HL-60 (cell line): ENCODE results near the gene HLA-DQA2.
"Not testable (repeated sequence)": the region's sequence is repeated elsewhere in the genome, so short reads cannot be mapped to it uniquely, and the experiment has no call there.

ENCODE experiments used
- DNase-seq, 2 experiments: peaks; one replicate each; pipeline ENCODE4 v3.0.0-alpha.2; 2010 to 2020; ENCODE audit warnings: low read depth in 1 of 2, low spot score in 1 of 2
- H3K27ac ChIP-seq: fragments of 250-450 bp; sonication (Bioruptor Pico); replicated peaks from 2 replicates; pipeline ENCODE4 v1.5.1; 2020; ENCODE audit warnings: mild to moderate bottlenecking, moderate library complexity
- H3K27me3 ChIP-seq: fragments of 250-450 bp; sonication (Bioruptor Pico); 2 replicates; pipeline ENCODE4 v1.5.1; 2021; ENCODE audit warnings: mild to moderate bottlenecking, moderate library complexity; ENCODE audit not compliant: insufficient read depth, poor library complexity, severe bottlenecking
- H3K4me3 ChIP-seq: replicated peaks from 2 replicates; pipeline ENCODE4 v1.5.1; 2011; ENCODE audit warnings: mild to moderate bottlenecking, control low read depth, low read length; ENCODE audit not compliant: insufficient read depth
- CTCF ChIP-seq: IDR thresholded peaks from one replicate; pipeline ENCODE4 v1.5.1; 2011; ENCODE audit warnings: low read length, control low read depth, inconsistent platforms; ENCODE audit not compliant: insufficient read depth
- GABPA ChIP-seq: IDR thresholded peaks from 2 replicates; pipeline ENCODE4 v1.6.1; 2012; ENCODE audit warnings: low read depth
- POLR2AphosphoS5 ChIP-seq: IDR thresholded peaks from 2 replicates; pipeline ENCODE4 v1.6.1; 2012; ENCODE audit warnings: low read depth
- REST ChIP-seq: IDR thresholded peaks from 2 replicates; pipeline ENCODE4 v1.6.1; 2012; ENCODE audit warnings: low read depth; ENCODE audit not compliant: insufficient replicate concordance
- SPI1 ChIP-seq: IDR thresholded peaks from 2 replicates; pipeline ENCODE4 v1.6.1; 2012; ENCODE audit warnings: low read depth, mild to moderate bottlenecking, borderline replicate concordance

Gene HLA-DQA2

GRCh38 chr6:32742374-32742773 lies 1.2 kb downstream of the HLA-DQA2 start:
- TF ChIP-seq CTCF (no peak), SPI1 (no peak), GABPA (no peak), REST (no peak), POLR2AphosphoS5 (no peak)
- Histone ChIP-seq H3K4me3 (no peak overlapping the region), H3K27me3 (peaks cover 5% of the 10 kb centered on the region), H3K27ac (no peak overlapping the region)
- DNase-seq = no peak

DNA sequence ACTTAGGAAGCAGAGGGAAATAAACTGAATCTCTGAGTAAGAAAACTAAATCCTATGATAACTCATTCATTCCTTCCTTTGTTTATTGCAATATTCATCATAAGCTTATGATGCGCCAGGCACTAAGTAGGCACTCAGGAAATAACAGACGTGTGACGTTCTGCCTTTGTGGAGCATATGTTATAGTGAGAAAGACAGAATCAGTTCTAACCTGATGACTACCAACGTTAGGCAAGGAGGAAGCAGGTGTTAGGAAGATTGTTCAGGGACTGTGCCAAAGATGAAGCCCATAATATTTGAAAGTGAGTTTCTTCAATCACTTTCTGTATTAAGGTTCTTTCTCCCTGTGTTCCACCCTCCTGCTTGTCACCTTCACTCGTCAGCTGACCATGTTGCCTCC lies 3.6 kb downstream of the HLA-DQA2 start:
- Histone ChIP-seq H3K27me3 (peaks cover 13% of the 10 kb centered on the region), H3K4me3 (no peak overlapping the region), H3K27ac (no peak overlapping the region)
- DNase-seq = no peak
- TF ChIP-seq GABPA (no peak), REST (no peak), SPI1 (no peak), POLR2AphosphoS5 (no peak), CTCF (no peak)

- not testable (repeated sequence) for H3K27ac ChIP-seq, DNase-seq, H3K4me3 ChIP-seq
- H3K27me3 ChIP-seq = peaks cover 13% of the 10 kb centered on the region
Measured at GRCh38 chr6:32745649-32746048, 4.5 kb downstream of the HLA-DQA2 start.

DNA sequence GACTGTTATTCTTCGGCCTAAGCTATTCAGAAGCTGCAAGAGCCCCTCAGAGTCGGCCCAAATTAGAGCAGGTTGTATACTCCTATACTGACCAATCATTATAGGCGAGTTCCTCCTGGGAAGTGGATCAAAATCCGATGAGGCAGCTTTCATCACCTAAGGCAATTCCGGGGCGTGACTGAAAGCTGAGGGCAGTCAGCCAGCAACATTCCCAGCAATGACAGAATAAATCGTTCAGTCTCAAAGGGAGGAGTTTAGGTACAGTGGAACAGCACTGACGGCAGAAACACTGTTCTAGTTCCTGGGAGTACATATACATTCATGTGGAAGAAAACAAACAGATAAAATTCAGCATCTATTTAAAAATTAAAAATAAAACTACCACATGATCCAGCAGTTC lies 11.4 kb downstream of the HLA-DQA2 start:
- Histone ChIP-seq H3K4me3 (no peak overlapping the region), H3K27ac (no peak overlapping the region), H3K27me3 (peaks cover 21% of the 10 kb centered on the region)
- no peak for TF ChIP-seq CTCF
- DNase-seq = no peak
